ENCODE results near the gene SIGLEC12. TPM values are rescaled to one million over a fixed set of nuclear protein-coding genes. Genes with fewer than 3 reads are reported as not detected.

The SIGLEC12 gene
- total RNA-seq, 4 donors from 2014 or later = 0.31 to 0.85 TPM; not detected in 2

- Histone ChIP-seq H3K27ac (no peak overlapping the region), H3K9me3 (no peaks in the 10 kb centered on the region), H3K4me1 (no peaks in the 10 kb centered on the region), H3K36me3 (no peaks in the 10 kb centered on the region), H3K4me3 (no peak overlapping the region), H3K27me3 (peaks cover 57% of the 10 kb centered on the region)
- no peak for ATAC-seq
- TF ChIP-seq CTCF (IDR thresholded peaks at IDR 0.05) = no peak
- no peak for TF ChIP-seq POLR2AphosphoS5 (IDR thresholded peaks at IDR 0.05)
- TF ChIP-seq EP300 (IDR thresholded peaks at IDR 0.05) = no peak
- no peak for TF ChIP-seq POLR2A (IDR thresholded peaks at IDR 0.05)
- 67 to 78% methylated on average over 3 of the region's 3 CpGs for WGBS, 2 donors (ENCODE audit: low coverage in 1 of 2)
These were observed 13.1 kb downstream of the SIGLEC12 start for GRCh38 chr19:51488491-51488890.

GRCh38 chr19:51485960-51486660, 15.5 kb downstream of the SIGLEC12 start:
- Histone ChIP-seq H3K27ac (no peak overlapping the region), H3K36me3 (no peaks in the 10 kb centered on the region), H3K4me3 (no peak overlapping the region), H3K27me3 (peaks cover 57% of the 10 kb centered on the region), H3K9me3 (no peaks in the 10 kb centered on the region), H3K4me1 (no peaks in the 10 kb centered on the region)
- no peak for ATAC-seq
- TF ChIP-seq POLR2A (IDR thresholded peaks at IDR 0.05) = no peak
- 79 to 83% methylated on average over 4 to 5 of the region's 5 CpGs for WGBS, 2 donors (ENCODE audit: low coverage in 1 of 2)

- TF ChIP-seq EP300 (IDR thresholded peaks at IDR 0.05) (no peak), POLR2A (IDR thresholded peaks at IDR 0.05) (no peak), POLR2AphosphoS5 (IDR thresholded peaks at IDR 0.05) (no peak), CTCF (IDR thresholded peaks at IDR 0.05) (no peak)
- peaks cover 76% of the 10 kb centered on the region for H3K27me3 ChIP-seq
- no peaks in the 10 kb centered on the region for H3K4me1 ChIP-seq
- H3K36me3 ChIP-seq = no peaks in the 10 kb centered on the region
- 0% methylated on average over 3 of the region's 8 CpGs for WGBS, 2 donors (ENCODE audit: low coverage in 1 of 2)
- ATAC-seq = no peak
- H3K4me3 ChIP-seq = no peak overlapping the region
- no peaks in the 10 kb centered on the region for H3K9me3 ChIP-seq
- H3K27ac ChIP-seq = no peak overlapping the region
These were observed 21.0 kb downstream of the SIGLEC12 start for GRCh38 chr19:51480590-51480989.

GRCh38 chr19:51479531-51480331, 21.9 kb downstream of the SIGLEC12 start:
- Histone ChIP-seq H3K36me3 (no peaks in the 10 kb centered on the region), H3K9me3 (no peaks in the 10 kb centered on the region), H3K4me1 (no peaks in the 10 kb centered on the region), H3K4me3 (no peak overlapping the region), H3K27ac (no peak overlapping the region), H3K27me3 (peaks cover 76% of the 10 kb centered on the region)
- 83 to 91% methylated on average over 9 to 11 of the region's 12 CpGs for WGBS, 2 donors (ENCODE audit: low coverage in 1 of 2)
- no peak for ATAC-seq
- TF ChIP-seq POLR2A (IDR thresholded peaks at IDR 0.05) = no peak
- TF ChIP-seq CTCF (IDR thresholded peaks at IDR 0.05) = no peak
- no peak for TF ChIP-seq POLR2AphosphoS5 (IDR thresholded peaks at IDR 0.05)
- TF ChIP-seq EP300 (IDR thresholded peaks at IDR 0.05) = no peak

GRCh38 chr19:51478381-51479234, 23.0 kb downstream of the SIGLEC12 start, which contains the start of gene CEACAM18:
Gene CEACAM18 (plus strand): TSS chr19:51478539.
- Histone ChIP-seq H3K27me3 (peaks cover 75% of the 10 kb centered on the region), H3K27ac (no peak within 1 kb of the TSS), H3K9me3 (no peaks in the 10 kb centered on the region), H3K36me3 (no peaks in the 10 kb centered on the region), H3K4me3 (no peak within 1 kb of the TSS), H3K4me1 (no peaks in the 10 kb centered on the region)
- ATAC-seq = no peak
- WGBS, 2 donors (ENCODE audit: low coverage in 1 of 2) = 65 to 78% methylated on average over 5 to 9 of the region's 17 CpGs
- no peak for TF ChIP-seq EP300 (IDR thresholded peaks at IDR 0.05)

All from gastroesophageal sphincter (tissue), 4 donors.